H9 (cell line): Measurements from ENCODE around the gene PCYT1A. TPM values are rescaled to one million over a fixed set of nuclear protein-coding genes. Genes with fewer than 3 reads are reported as not detected.
A peak's percentile ranks its signal among the peaks of the same experiment; 100 is the strongest.

Experiments
- DNase-seq: peaks from one replicate; pipeline ENCODE4 v3.0.0-alpha.2; 2017
- H2AFZ ChIP-seq: one replicate; pipeline ENCODE4 v1.6.1; 2013; ENCODE audit warnings: mild to moderate bottlenecking, low read length, control low read depth, moderate library complexity
- H2AK5ac ChIP-seq: 2 replicates; pipeline ENCODE4 v1.6.1; 2013; ENCODE audit warnings: low read length, control low read depth, mixed read lengths; ENCODE audit not compliant: insufficient read length
- H2BK120ac ChIP-seq: one replicate; pipeline ENCODE4 v1.6.1; 2013; ENCODE audit warnings: low read depth, mild to moderate bottlenecking, low read length, control low read depth, inconsistent platforms; ENCODE audit not compliant: poor library complexity, severe bottlenecking
- H2BK12ac ChIP-seq: 2 replicates; pipeline ENCODE4 v1.6.1; 2013; ENCODE audit warnings: low read length, control low read depth, mixed read lengths, low read depth; ENCODE audit not compliant: insufficient read length
- H2BK15ac ChIP-seq: 2 replicates; pipeline ENCODE4 v1.6.1; 2013; ENCODE audit warnings: low read depth, low read length, control low read depth
- H2BK20ac ChIP-seq: one replicate; pipeline ENCODE4 v1.6.1; 2013; ENCODE audit warnings: low read depth, mild to moderate bottlenecking, low read length, control low read depth, inconsistent platforms; ENCODE audit not compliant: poor library complexity, severe bottlenecking
- H2BK5ac ChIP-seq: 2 replicates; pipeline ENCODE4 v1.6.1; 2013; ENCODE audit warnings: low read length, control low read depth, mixed read lengths; ENCODE audit not compliant: insufficient read length
- H3K14ac ChIP-seq: 2 replicates; pipeline ENCODE4 v1.6.1; 2013; ENCODE audit warnings: low read length, control low read depth; ENCODE audit not compliant: insufficient read depth
- H3K18ac ChIP-seq: 2 replicates; pipeline ENCODE4 v1.6.1; 2013; ENCODE audit warnings: low read depth, mild to moderate bottlenecking, mixed read lengths, low read length, control low read depth; ENCODE audit not compliant: insufficient read length
- H3K23ac ChIP-seq: 2 replicates; pipeline ENCODE4 v1.6.1; 2013; ENCODE audit warnings: low read length, control low read depth, mixed read lengths, low read depth; ENCODE audit not compliant: insufficient read length
- H3K23me2 ChIP-seq: 2 replicates; pipeline ENCODE4 v1.6.1; 2013; ENCODE audit warnings: low read depth, mild to moderate bottlenecking, mixed read lengths, low read length, control low read depth; ENCODE audit not compliant: insufficient read length, poor library complexity, severe bottlenecking
- H3K27ac ChIP-seq: 2 replicates; pipeline ENCODE4 v1.5.1; 2013; ENCODE audit warnings: low read length, control low read depth, mixed read lengths, low read depth; ENCODE audit not compliant: insufficient read length
- H3K27me3 ChIP-seq: 2 replicates; pipeline ENCODE4 v1.6.1; 2013; ENCODE audit warnings: low read length, control low read depth, inconsistent platforms; ENCODE audit not compliant: insufficient read depth
- H3K4ac ChIP-seq: 2 replicates; pipeline ENCODE4 v1.6.1; 2013; ENCODE audit warnings: low read depth, mild to moderate bottlenecking, control low read depth, inconsistent platforms, low read length, moderate library complexity
- H3K4me1 ChIP-seq: 2 replicates; pipeline ENCODE4 v1.6.1; 2013; ENCODE audit warnings: low read length, control low read depth, inconsistent platforms; ENCODE audit not compliant: insufficient read depth
- H3K4me2 ChIP-seq: 2 replicates; pipeline ENCODE4 v1.6.1; 2013; ENCODE audit warnings: low read length, control low read depth, mixed read lengths; ENCODE audit not compliant: insufficient read length, insufficient read depth
- H3K56ac ChIP-seq: 2 replicates; pipeline ENCODE4 v1.6.1; 2013; ENCODE audit warnings: low read depth, mild to moderate bottlenecking, mixed read lengths, low read length, control low read depth; ENCODE audit not compliant: insufficient read length
- H3K79me1 ChIP-seq: 2 replicates; pipeline ENCODE4 v1.6.1; 2013; ENCODE audit warnings: low read depth, mild to moderate bottlenecking, moderate library complexity, low read length, control low read depth, inconsistent platforms; ENCODE audit not compliant: insufficient read depth, poor library complexity, severe bottlenecking
- H3K79me2 ChIP-seq: 2 replicates; pipeline ENCODE4 v1.6.1; 2013; ENCODE audit warnings: low read length, control low read depth, inconsistent platforms; ENCODE audit not compliant: insufficient read depth
- H3K9ac ChIP-seq: 2 replicates; pipeline ENCODE4 v1.6.1; 2013; ENCODE audit warnings: low read length, control low read depth, mixed read lengths; ENCODE audit not compliant: insufficient read length; ENCODE audit errors: extremely low read depth
- H3K9me3 ChIP-seq: one replicate; pipeline ENCODE4 v1.6.1; 2013; ENCODE audit warnings: low read depth, low read length, inconsistent platforms; ENCODE audit not compliant: control insufficient read depth
- H3T11ph ChIP-seq: one replicate; pipeline ENCODE4 v1.6.1; 2013; ENCODE audit warnings: mild to moderate bottlenecking, low read length, control low read depth, inconsistent platforms
- H4K20me1 ChIP-seq: one replicate; pipeline ENCODE4 v1.6.1; 2013; ENCODE audit not compliant: control insufficient read depth, insufficient read length, insufficient read depth
- H4K5ac ChIP-seq: 2 replicates; pipeline ENCODE4 v1.6.1; 2013; ENCODE audit warnings: low read depth, mild to moderate bottlenecking, mixed read lengths, low read length, control low read depth; ENCODE audit not compliant: insufficient read length
- H4K8ac ChIP-seq: replicated peaks from 2 replicates; pipeline ENCODE4 v1.6.1; 2013; ENCODE audit warnings: low read length, control low read depth, mixed read lengths, low read depth; ENCODE audit not compliant: insufficient read length
- H4K91ac ChIP-seq: 2 replicates; pipeline ENCODE4 v1.6.1; 2013; ENCODE audit warnings: low read depth, mild to moderate bottlenecking, moderate library complexity, mixed read lengths, low read length, control low read depth; ENCODE audit not compliant: insufficient read length
- H3K27ac Mint-ChIP-seq, 3 experiments: 2 replicates in 2 of 3; 3 replicates in 1 of 3; pipeline ENCODE4 v1.8.0; 2020 to 2021; ENCODE audit warnings: mixed read lengths in 3 of 3, mild to moderate bottlenecking in 1 of 3, moderate library complexity in 1 of 3
- H3K27me3 Mint-ChIP-seq: 2 replicates; pipeline ENCODE4 v1.8.0; 2021; ENCODE audit warnings: low read depth, mild to moderate bottlenecking, moderate library complexity, mixed read lengths
- H3K36me3 Mint-ChIP-seq, 3 experiments: 2 replicates in 2 of 3; 3 replicates in 1 of 3; pipeline ENCODE4 v1.8.0; 2020 to 2021; ENCODE audit warnings: low read depth in 3 of 3, mixed read lengths in 3 of 3; ENCODE audit not compliant: insufficient read depth in 1 of 3
- H3K4me1 Mint-ChIP-seq, 2 experiments: 2 replicates each; pipeline ENCODE4 v1.8.0; 2020; ENCODE audit warnings: mixed read lengths in 2 of 2
- H3K4me3 Mint-ChIP-seq, 2 experiments: 2 replicates in 1 of 2; 3 replicates in 1 of 2; pipeline ENCODE4 v1.8.0; 2020 to 2021; ENCODE audit warnings: mild to moderate bottlenecking in 2 of 2, mixed read lengths in 2 of 2, moderate library complexity in 1 of 2
- H3K9me3 Mint-ChIP-seq, 2 experiments: 2 replicates in 1 of 2; 3 replicates in 1 of 2; pipeline ENCODE4 v1.8.0; 2020; ENCODE audit warnings: mild to moderate bottlenecking in 2 of 2, mixed read lengths in 2 of 2, moderate library complexity in 1 of 2
- CTCF ChIP-seq: fragments of 200-600 bp; sonication (generic); conservative IDR thresholded peaks from 3 replicates; pipeline ENCODE4 v1.8.0; 2021; ENCODE audit warnings: antibody characterized with exemption, mild to moderate bottlenecking
- WGBS: extraction: QIAGEN DNeasy Blood & Tissue Kit; methylation state at CpG from one replicate; pipeline ENCODE4 v1.1.7; 2013; ENCODE audit warnings: missing lambda C conversion rate, low lambda C conversion rate, mixed read lengths; ENCODE audit not compliant: insufficient read length; ENCODE audit errors: extremely low coverage; 5-methylcytosine and 5-hydroxymethylcytosine counted together
- total RNA-seq: library from RNA; stranded (reverse); gene quantifications from 2 replicates; pipeline ENCODE4 v1.2.1, GENCODE V29; 2021

PCYT1A gene
- total RNA-seq, 1 experiment from 2014 or later: 31.6 TPM

- no CpG with 5 or more reads among the region's 12 CpGs for WGBS
- H4K8ac ChIP-seq: no peak overlapping the region
- no peak overlapping the region for H3K18ac ChIP-seq
- no peak overlapping the region for H2AFZ ChIP-seq
- H2BK12ac ChIP-seq: no peak overlapping the region
- DNase-seq: no peak
- no peak overlapping the region for H2AK5ac ChIP-seq
- no peak overlapping the region for H3K4ac ChIP-seq
- H3K23ac ChIP-seq: no peak overlapping the region
- H2BK5ac ChIP-seq: no peak overlapping the region
- no peak overlapping the region for H2BK20ac ChIP-seq
- H3K79me2 ChIP-seq: no peaks in the 10 kb centered on the region
- TF ChIP-seq CTCF: no peak
- Mint-ChIP-seq H3K27ac (peak overlapping the region in 1 of 3 experiments; percentile 62; a peak in 1 of 7 replicates), H3K36me3 (peaks cover 2 to 17% (median 3%) of the 10 kb centered on the region in 3 experiments; a peak in 5 of 7 replicates), H3K9me3 (no peaks in the 10 kb centered on the region), H3K27me3 (no peaks in the 10 kb centered on the region; the same call in 1 of the 2 replicates), H3K4me3 (no peak overlapping the region), H3K4me1 (peaks cover 0 to 4% of the 10 kb centered on the region in 2 experiments; a peak in 2 of 4 replicates)
- no peak overlapping the region for H3K4me2 ChIP-seq
- no peaks in the 10 kb centered on the region for H3K4me1 ChIP-seq
- no peak overlapping the region for H3K9ac ChIP-seq
- H3K9me3 ChIP-seq: no peaks in the 10 kb centered on the region
- H3T11ph ChIP-seq: no peak overlapping the region
- H4K20me1 ChIP-seq: peaks cover 2% of the 10 kb centered on the region
- H2BK120ac ChIP-seq: no peak overlapping the region
- no peaks in the 10 kb centered on the region for H3K79me1 ChIP-seq
- H3K14ac ChIP-seq: no peak overlapping the region
- H3K27me3 ChIP-seq: no peaks in the 10 kb centered on the region
- H4K91ac ChIP-seq: no peak overlapping the region
- H4K5ac ChIP-seq: no peak overlapping the region
- no peak overlapping the region for H3K27ac ChIP-seq
- no peak overlapping the region for H2BK15ac ChIP-seq
- peaks cover 5% of the 10 kb centered on the region for H3K23me2 ChIP-seq
- H3K56ac ChIP-seq: no peak overlapping the region
Measured at GRCh38 chr3:196232154-196232881, 55.2 kb downstream of the PCYT1A start.
